A673 (cell line): ENCODE results near the gene SIN3B. TPM values are rescaled to one million over a fixed set of nuclear protein-coding genes. Genes with fewer than 3 reads are reported as not detected.

Experiments used
- BruUV-seq: library from RNA; stranded (reverse); fragments of 400-500 nt; replicated peaks from 2 replicates; lab custom pipeline; 2021; lab: Mats Ljungman, UMichigan
- CTCF ChIA-PET: fragments of 300-600 bp; sonication (Branson Sonifier 250); formaldehyde crosslinking; loops from one replicate; lab custom pipeline; 2022; ENCODE audit warnings: antibody characterized with exemption; lab: Charles Lee
- POLR2A ChIA-PET: fragments of 300-600 bp; sonication (Branson Sonifier 250); formaldehyde crosslinking; loops from one replicate; lab custom pipeline; 2022; ENCODE audit warnings: antibody characterized with exemption; ENCODE audit not compliant: low non-redundant PET; lab: Charles Lee
- DNase-seq: peaks from one replicate; pipeline ENCODE4 v3.0.0-alpha.2; 2015; ENCODE audit warnings: low spot score
- H3K27ac ChIP-seq: fragments of 200-600 bp; sonication (generic); 2 replicates; pipeline ENCODE4 v1.5.1; 2016; ENCODE audit warnings: mixed run types, low read depth, mild to moderate bottlenecking, mixed read lengths, antibody characterized with exemption, low read length; ENCODE audit not compliant: poor library complexity, severe bottlenecking
- H3K27me3 ChIP-seq: fragments of 200-600 bp; sonication (generic); replicated peaks from 2 replicates; pipeline ENCODE4 v1.6.1; 2017; ENCODE audit warnings: mixed run types, low read depth, mild to moderate bottlenecking, mixed read lengths, antibody characterized with exemption, low read length; ENCODE audit not compliant: insufficient read depth, poor library complexity
- H3K36me3 ChIP-seq: fragments of 200-600 bp; sonication (generic); 2 replicates; pipeline ENCODE4 v1.6.1; 2016; ENCODE audit warnings: mixed run types, mild to moderate bottlenecking, mixed read lengths, antibody characterized with exemption, low read length; ENCODE audit not compliant: insufficient read depth, poor library complexity, severe bottlenecking
- H3K4me1 ChIP-seq: fragments of 200-600 bp; sonication (generic); 2 replicates; pipeline ENCODE4 v1.6.1; 2017; ENCODE audit warnings: mixed run types, mild to moderate bottlenecking, mixed read lengths, antibody characterized with exemption, low read length; ENCODE audit not compliant: insufficient read depth, poor library complexity, severe bottlenecking
- H3K4me3 ChIP-seq: fragments of 200-600 bp; sonication (generic); 2 replicates; pipeline ENCODE4 v1.5.1; 2016; ENCODE audit warnings: low read depth, mixed run types, mild to moderate bottlenecking, mixed read lengths, low read length; ENCODE audit not compliant: poor library complexity, severe bottlenecking
- H3K9me3 ChIP-seq: fragments of 200-600 bp; sonication (generic); 2 replicates; pipeline ENCODE4 v1.6.1; 2016; ENCODE audit warnings: mixed run types, low read depth, mild to moderate bottlenecking, mixed read lengths, antibody characterized with exemption, low read length; ENCODE audit not compliant: poor library complexity, severe bottlenecking
- EZH2 ChIP-seq: fragments of 200-600 bp; sonication (generic); IDR thresholded peaks from 2 replicates; pipeline ENCODE4 v1.6.1; 2017; ENCODE audit warnings: borderline replicate concordance, low read depth, mild to moderate bottlenecking, mixed read lengths, antibody characterized with exemption, low read length; ENCODE audit not compliant: poor library complexity, severe bottlenecking
- intact Hi-C: fragments of 100-400 bp; cut with micrococcal nuclease; formaldehyde crosslinking; loops from one replicate; pipeline ENCODE4 v1.10.0; 2022; ENCODE audit not compliant: unreplicated experiment
- total RNA-seq: library from RNA; stranded (reverse); gene quantifications from 2 replicates; pipeline ENCODE4 v1.2.3, GENCODE V29; 2021
- TF ChIP-seq, protein P1 (sequence below): fragments of 300-800, 200-600 bp; sonication (generic); conservative IDR thresholded peaks from 2 replicates; pipeline ENCODE4 v1.5.1; 2017; ENCODE audit warnings: low read depth, mild to moderate bottlenecking, antibody characterized with exemption, low read length, moderate library complexity, mixed read lengths

The SIN3B gene
- total RNA-seq, 1 experiment from 2014 or later = 76.7 TPM

DNA sequence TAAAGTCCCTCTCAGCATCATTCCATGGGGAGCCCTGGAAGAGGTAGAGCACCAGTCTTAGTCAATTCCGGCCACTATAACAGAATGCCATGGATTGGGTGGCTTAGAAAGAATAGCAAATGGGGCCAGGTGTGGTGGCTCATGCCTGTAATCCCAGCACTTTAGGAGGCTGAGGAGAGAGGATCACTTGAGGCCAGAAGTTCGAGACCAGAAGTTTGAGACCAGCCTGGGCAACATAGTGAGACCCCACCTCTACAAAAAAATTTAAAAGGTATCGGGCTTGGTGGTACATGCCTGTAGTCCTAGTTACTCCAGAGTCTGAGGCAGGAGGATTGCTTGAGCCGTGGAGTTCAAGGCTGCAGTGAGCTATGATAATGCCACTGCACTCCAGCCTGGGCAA is 25.0 kb upstream of the SIN3B start:
- BruUV-seq = no TSS peak
- TF ChIP-seq, protein P1, sequence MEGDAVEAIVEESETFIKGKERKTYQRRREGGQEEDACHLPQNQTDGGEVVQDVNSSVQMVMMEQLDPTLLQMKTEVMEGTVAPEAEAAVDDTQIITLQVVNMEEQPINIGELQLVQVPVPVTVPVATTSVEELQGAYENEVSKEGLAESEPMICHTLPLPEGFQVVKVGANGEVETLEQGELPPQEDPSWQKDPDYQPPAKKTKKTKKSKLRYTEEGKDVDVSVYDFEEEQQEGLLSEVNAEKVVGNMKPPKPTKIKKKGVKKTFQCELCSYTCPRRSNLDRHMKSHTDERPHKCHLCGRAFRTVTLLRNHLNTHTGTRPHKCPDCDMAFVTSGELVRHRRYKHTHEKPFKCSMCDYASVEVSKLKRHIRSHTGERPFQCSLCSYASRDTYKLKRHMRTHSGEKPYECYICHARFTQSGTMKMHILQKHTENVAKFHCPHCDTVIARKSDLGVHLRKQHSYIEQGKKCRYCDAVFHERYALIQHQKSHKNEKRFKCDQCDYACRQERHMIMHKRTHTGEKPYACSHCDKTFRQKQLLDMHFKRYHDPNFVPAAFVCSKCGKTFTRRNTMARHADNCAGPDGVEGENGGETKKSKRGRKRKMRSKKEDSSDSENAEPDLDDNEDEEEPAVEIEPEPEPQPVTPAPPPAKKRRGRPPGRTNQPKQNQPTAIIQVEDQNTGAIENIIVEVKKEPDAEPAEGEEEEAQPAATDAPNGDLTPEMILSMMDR = no peak
- TF ChIP-seq EZH2 = no peak
- Histone ChIP-seq H3K9me3 (no peaks in the 10 kb centered on the region), H3K36me3 (no peaks in the 10 kb centered on the region), H3K27ac (no peak overlapping the region), H3K4me1 (no peaks in the 10 kb centered on the region), H3K4me3 (no peak overlapping the region), H3K27me3 (no peaks in the 10 kb centered on the region)
- ChIA-PET CTCF (no interaction called here), POLR2A (no interaction called here)
- no peak for DNase-seq
- intact Hi-C loops = no loop called here

DNA sequence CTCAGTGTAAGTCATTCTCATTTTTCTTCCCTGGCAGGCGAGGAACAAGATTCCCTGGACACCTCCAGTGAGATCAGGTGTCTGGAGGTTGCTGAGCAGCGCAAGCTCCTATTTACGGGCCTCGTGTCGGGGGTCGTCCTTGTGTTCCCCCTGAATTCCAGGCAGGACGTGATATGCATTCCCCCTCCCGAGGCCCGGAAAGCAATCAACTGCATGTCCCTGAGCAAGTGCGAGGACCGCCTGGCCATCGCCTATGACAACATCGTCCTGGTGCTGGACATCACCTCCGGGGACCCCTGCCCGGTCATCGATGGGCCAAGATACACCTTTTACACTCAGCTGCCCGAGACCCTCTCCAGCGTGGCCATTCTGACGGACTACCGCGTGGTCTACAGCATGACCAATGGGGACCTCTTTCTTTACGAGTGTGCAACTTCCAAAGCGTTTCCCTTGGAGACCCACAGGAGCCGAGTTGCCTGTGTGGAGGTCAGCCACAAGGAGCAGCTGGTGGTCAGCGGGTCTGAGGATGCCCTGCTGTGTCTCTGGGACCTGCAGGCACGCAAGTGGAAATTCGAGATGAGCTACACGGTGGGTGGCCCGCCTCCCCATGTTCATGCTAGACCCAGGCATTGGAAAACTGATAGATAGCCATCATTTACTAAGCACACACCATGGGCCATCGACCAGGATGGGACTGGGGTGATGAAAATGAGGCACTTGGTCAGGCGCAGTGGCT is 21.5 kb upstream of the SIN3B start:
- intact Hi-C loops = no loop called here
- CTCF ChIA-PET = no interaction called here
- no TSS peak for BruUV-seq

DNA sequence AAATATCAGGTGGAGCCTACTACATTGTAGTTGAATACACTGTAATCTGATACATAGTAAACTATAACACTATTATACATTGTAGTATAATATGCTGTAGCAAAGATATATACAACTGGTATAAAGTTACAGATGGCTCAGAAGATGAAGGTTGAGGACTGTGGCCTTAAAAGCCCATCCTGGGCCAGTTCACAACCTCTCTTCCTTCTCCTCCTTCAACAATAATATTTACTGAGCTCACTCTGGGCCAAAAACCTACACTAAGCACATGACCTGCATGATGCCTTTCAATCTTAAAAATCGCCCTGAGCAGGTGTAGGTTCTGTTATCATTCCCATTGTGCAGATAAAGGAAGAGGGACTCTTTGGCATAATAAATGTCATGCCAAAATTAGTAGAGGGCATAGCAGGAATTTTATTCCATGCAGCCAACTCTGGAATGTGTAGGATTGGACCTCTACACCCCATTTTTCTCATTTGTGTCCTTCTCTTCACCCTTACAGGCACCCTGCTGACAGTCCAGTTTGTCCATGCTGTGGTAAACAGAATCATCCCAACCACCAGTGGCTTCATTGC is 14.6 kb upstream of the SIN3B start:
- CTCF ChIA-PET = no interaction called here
- Histone ChIP-seq H3K27me3 (no peaks in the 10 kb centered on the region), H3K9me3 (peaks cover 12% of the 10 kb centered on the region), H3K36me3 (no peaks in the 10 kb centered on the region), H3K4me3 (no peak overlapping the region), H3K27ac (no peak overlapping the region), H3K4me1 (no peaks in the 10 kb centered on the region)
- DNase-seq = no peak
- POLR2A ChIA-PET = no interaction called here
- no TSS peak for BruUV-seq
- intact Hi-C loops = no loop called here
- TF ChIP-seq, protein P1 = no peak
- TF ChIP-seq EZH2 = no peak

More for the DNA sequence above, 21.5 kb upstream of the SIN3B start:
- no peak overlapping the region for H3K27ac ChIP-seq
- DNase-seq = no peak
- H3K4me3 ChIP-seq = no peak overlapping the region
- no peaks in the 10 kb centered on the region for H3K9me3 ChIP-seq
- TF ChIP-seq, protein P1 = no peak
- TF ChIP-seq EZH2 = no peak
- H3K36me3 ChIP-seq = no peaks in the 10 kb centered on the region
- POLR2A ChIA-PET = no interaction called here
- no peaks in the 10 kb centered on the region for H3K27me3 ChIP-seq
- no peaks in the 10 kb centered on the region for H3K4me1 ChIP-seq
